PFSK-1 (cell line): ENCODE measurements around the gene COLEC11.

Source experiments
- FOXP2 ChIP-seq: optimal IDR thresholded peaks from 2 replicates; pipeline ENCODE3; 2011; ENCODE audit warnings: borderline replicate concordance, control low read depth, inconsistent platforms; ENCODE audit not compliant: insufficient read depth; ENCODE audit errors: extremely low read length, extremely low read depth
- POLR2AphosphoS5 ChIP-seq: IDR thresholded peaks from 2 replicates; pipeline ENCODE4 v1.6.1; 2012; ENCODE audit warnings: low read depth, mild to moderate bottlenecking, control low read depth, low read length, moderate library complexity
- SIN3A ChIP-seq: IDR thresholded peaks from 2 replicates; pipeline ENCODE4 v1.6.1; 2012; ENCODE audit warnings: mild to moderate bottlenecking, low read length, moderate library complexity, borderline replicate concordance; ENCODE audit not compliant: insufficient read depth
- TAF1 ChIP-seq: IDR thresholded peaks from 2 replicates; pipeline ENCODE4 v1.6.1; 2012; ENCODE audit warnings: low read length, control low read depth, borderline replicate concordance; ENCODE audit not compliant: insufficient read depth
- TF ChIP-seq, protein P1 (sequence below), 2 experiments: IDR thresholded peaks; 2 replicates each; pipeline versions ENCODE4 v1.6.1 to v1.8.0; 2011 to 2012; ENCODE audit warnings: low read depth in 2 of 2, low read length in 2 of 2, control low read depth in 1 of 2, inconsistent platforms in 1 of 2, mild to moderate bottlenecking in 1 of 2, moderate library complexity in 1 of 2; ENCODE audit not compliant: insufficient read depth in 1 of 2

Gene COLEC11

DNA sequence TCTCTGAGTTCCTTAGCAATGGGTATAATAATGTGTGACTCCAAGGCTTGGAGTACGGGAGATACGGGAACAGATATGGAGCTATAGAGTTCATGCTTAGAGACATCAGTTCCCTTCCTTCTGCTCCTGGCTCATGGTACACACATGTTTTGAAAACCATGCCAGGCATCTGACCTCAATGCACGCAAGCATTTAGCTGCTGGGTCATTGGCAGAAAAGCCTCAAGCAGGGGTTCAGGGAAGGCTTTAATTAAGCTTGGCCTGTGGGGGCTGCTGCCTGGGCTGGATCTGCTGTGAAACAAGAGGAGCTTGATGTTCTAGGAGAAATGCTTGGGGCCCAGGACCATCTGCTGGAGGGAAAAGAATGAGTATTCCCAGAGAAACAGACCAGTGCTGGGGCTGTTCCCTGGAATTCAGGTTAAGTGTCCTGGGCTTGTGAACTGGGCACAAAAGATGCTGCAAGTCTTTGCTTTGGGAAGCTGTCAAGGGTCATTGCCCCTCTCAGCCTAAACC, 66.3 kb downstream of the COLEC11 start:
- TF ChIP-seq POLR2AphosphoS5 (no peak), FOXP2 (no peak), TAF1 (no peak), SIN3A (no peak)
- TF ChIP-seq, protein P1, sequence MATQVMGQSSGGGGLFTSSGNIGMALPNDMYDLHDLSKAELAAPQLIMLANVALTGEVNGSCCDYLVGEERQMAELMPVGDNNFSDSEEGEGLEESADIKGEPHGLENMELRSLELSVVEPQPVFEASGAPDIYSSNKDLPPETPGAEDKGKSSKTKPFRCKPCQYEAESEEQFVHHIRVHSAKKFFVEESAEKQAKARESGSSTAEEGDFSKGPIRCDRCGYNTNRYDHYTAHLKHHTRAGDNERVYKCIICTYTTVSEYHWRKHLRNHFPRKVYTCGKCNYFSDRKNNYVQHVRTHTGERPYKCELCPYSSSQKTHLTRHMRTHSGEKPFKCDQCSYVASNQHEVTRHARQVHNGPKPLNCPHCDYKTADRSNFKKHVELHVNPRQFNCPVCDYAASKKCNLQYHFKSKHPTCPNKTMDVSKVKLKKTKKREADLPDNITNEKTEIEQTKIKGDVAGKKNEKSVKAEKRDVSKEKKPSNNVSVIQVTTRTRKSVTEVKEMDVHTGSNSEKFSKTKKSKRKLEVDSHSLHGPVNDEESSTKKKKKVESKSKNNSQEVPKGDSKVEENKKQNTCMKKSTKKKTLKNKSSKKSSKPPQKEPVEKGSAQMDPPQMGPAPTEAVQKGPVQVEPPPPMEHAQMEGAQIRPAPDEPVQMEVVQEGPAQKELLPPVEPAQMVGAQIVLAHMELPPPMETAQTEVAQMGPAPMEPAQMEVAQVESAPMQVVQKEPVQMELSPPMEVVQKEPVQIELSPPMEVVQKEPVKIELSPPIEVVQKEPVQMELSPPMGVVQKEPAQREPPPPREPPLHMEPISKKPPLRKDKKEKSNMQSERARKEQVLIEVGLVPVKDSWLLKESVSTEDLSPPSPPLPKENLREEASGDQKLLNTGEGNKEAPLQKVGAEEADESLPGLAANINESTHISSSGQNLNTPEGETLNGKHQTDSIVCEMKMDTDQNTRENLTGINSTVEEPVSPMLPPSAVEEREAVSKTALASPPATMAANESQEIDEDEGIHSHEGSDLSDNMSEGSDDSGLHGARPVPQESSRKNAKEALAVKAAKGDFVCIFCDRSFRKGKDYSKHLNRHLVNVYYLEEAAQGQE (IDR thresholded peaks at IDR 0.05; ENCODE audit: insufficient read depth in 1 of 2, low read depth in 2 of 2, low read length in 2 of 2), result no peak

DNA sequence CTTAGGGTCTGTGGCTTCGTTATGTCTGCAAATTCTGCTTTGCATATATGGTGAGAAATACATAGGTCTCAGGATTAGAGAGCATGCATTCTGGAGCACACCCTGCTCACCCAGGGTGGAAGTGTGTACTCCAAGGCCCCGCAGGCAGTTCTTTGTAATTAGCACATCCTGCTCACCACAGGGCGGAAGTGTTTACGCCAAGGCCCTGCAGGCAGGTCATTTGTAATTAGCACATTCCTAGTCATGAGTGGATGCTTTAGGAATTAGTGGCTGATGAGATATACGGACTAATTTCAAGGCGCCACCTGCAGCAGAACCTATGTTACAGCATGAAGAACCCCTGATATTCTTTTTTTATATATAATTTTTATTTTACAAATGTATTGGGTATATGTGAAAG, 67.3 kb downstream of the COLEC11 start:
- TF ChIP-seq TAF1 (no peak), FOXP2 (peak; percentile 85), POLR2AphosphoS5 (no peak), SIN3A (no peak)
- TF ChIP-seq, protein P1 (IDR thresholded peaks at IDR 0.05; ENCODE audit: insufficient read depth in 1 of 2, low read depth in 2 of 2, low read length in 2 of 2), result no peak

- no peak for TF ChIP-seq TAF1
- TF ChIP-seq, protein P1 (IDR thresholded peaks at IDR 0.05; ENCODE audit: insufficient read depth in 1 of 2, low read depth in 2 of 2, low read length in 2 of 2), result no peak
- TF ChIP-seq FOXP2, result no peak
- no peak for TF ChIP-seq POLR2AphosphoS5
- no peak for TF ChIP-seq SIN3A
Measured at GRCh38 chr2:3664118-3664517, 69.2 kb downstream of the COLEC11 start.

DNA sequence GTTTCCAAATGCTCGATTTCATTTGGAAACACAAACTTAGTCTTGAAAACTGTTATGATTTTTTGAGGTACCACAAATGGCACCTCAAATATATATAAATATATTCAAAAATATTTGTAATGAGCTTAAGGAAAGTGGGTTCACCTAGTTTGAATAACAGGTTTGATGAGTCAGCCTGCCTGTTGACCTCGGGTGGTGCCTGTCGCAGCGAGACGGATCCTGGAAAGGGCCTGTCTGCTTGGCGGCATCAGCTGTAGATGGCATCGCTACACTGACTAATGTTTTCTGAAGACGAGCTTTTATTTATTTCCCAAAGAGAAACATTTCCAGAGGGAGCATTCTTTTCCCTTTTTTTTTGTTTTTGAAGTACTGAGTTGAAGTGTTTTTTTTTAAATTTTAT, 70.0 kb downstream of the COLEC11 start:
- TF ChIP-seq FOXP2 (no peak), TAF1 (no peak), SIN3A (no peak), POLR2AphosphoS5 (no peak)
- TF ChIP-seq, protein P1 (IDR thresholded peaks at IDR 0.05; ENCODE audit: insufficient read depth in 1 of 2, low read depth in 2 of 2, low read length in 2 of 2), result no peak
